Subcutaneous adipose tissue (tissue), 4 donors: Measurements from ENCODE around the gene TBC1D5. TPM values are rescaled to one million over a fixed set of nuclear protein-coding genes. Genes with fewer than 3 reads are reported as not detected.

Experiments
- CTCF ChIP-seq: fragments of 450-650 bp; IDR thresholded peaks from one replicate; pipeline ENCODE4 v1.5.1; 2016; ENCODE audit warnings: low read depth, mild to moderate bottlenecking, control low read depth, antibody characterized with exemption, moderate library complexity
- total RNA-seq, 4 donors: library from RNA; depleted of rRNA; stranded (reverse); fragments of >200 nt; gene quantifications; one replicate each; pipeline ENCODE4 v1.1.0, GENCODE V29; 2016

Gene TBC1D5
- total RNA-seq, 4 donors from 2014 or later = 76.3 to 91.1 (median 81.3) TPM

- TF ChIP-seq CTCF = no peak
Measured at GRCh38 chr3:17645074-17645698, 97.2 kb downstream of the TBC1D5 start.

GRCh38 chr3:17643691-17644090, 98.7 kb downstream of the TBC1D5 start:
- no peak for TF ChIP-seq CTCF

GRCh38 chr3:17642474-17642873, 100.0 kb downstream of the TBC1D5 start:
- TF ChIP-seq CTCF = no peak

- TF ChIP-seq CTCF = no peak
Measured at GRCh38 chr3:17640466-17640865, 102.0 kb downstream of the TBC1D5 start.

- no peak for TF ChIP-seq CTCF
Measured at GRCh38 chr3:17639765-17640164, 102.7 kb downstream of the TBC1D5 start.

- no peak for TF ChIP-seq CTCF
Measured at GRCh38 chr3:17639257-17639656, 103.2 kb downstream of the TBC1D5 start.

GRCh38 chr3:17638356-17638755, 104.1 kb downstream of the TBC1D5 start:
- no peak for TF ChIP-seq CTCF
